PC-3 (cell line): ENCODE measurements around the gene PAPPA.

Experiments used
- CTCF ChIP-seq: fragments of 300-600 bp; sonication (generic); conservative IDR thresholded peaks from 2 replicates; pipeline ENCODE4 v1.5.1; 2017; ENCODE audit warnings: antibody characterized with exemption, low read depth, mild to moderate bottlenecking, low read length
- EZH2phosphoT487 ChIP-seq: fragments of 300-600 bp; sonication (generic); IDR thresholded peaks from 2 replicates; pipeline ENCODE4 v1.6.1; 2018; ENCODE audit warnings: mild to moderate bottlenecking, antibody characterized with exemption, low read length, borderline replicate concordance

GRCh38 chr9:116393198-116393597 is 239.6 kb downstream of the PAPPA start:
- TF ChIP-seq CTCF (no peak), EZH2phosphoT487 (no peak)
